ENCODE data around the gene ACTN3.

ACTN3 gene

GRCh38 chr11:66545701-66546367 is 869 bp upstream of the ACTN3 start, which contains the start of gene ZDHHC24:
TSS of gene ZDHHC24 (minus strand) at chr11:66546048. CDS start at chr11:66546003, 45 bp downstream.
- peak; percentile 94 for DNase-seq (ENCODE audit: low spot score)

- DNase-seq (ENCODE audit: low spot score), result no peak
Measured at GRCh38 chr11:66546966-66547661, 411 bp downstream of the ACTN3 start.

GRCh38 chr11:66547662-66548009 is 933 bp downstream of the ACTN3 start:
- DNase-seq (ENCODE audit: low spot score), result no peak

- no peak for DNase-seq (ENCODE audit: low spot score)
Measured at GRCh38 chr11:66548041-66548440, 1.3 kb downstream of the ACTN3 start.

- DNase-seq (ENCODE audit: low spot score), result no peak
Measured at GRCh38 chr11:66548774-66549630, 2.3 kb downstream of the ACTN3 start.

- no peak for DNase-seq (ENCODE audit: low spot score)
Measured at GRCh38 chr11:66549696-66550095, 3.0 kb downstream of the ACTN3 start.

GRCh38 chr11:66550887-66551286 is 4.2 kb downstream of the ACTN3 start:
- no peak for DNase-seq (ENCODE audit: low spot score)

GRCh38 chr11:66554602-66555001 is 7.9 kb downstream of the ACTN3 start:
- no peak for DNase-seq (ENCODE audit: low spot score)

GRCh38 chr11:66555416-66555815 is 8.7 kb downstream of the ACTN3 start:
- no peak for DNase-seq (ENCODE audit: low spot score)

GRCh38 chr11:66556086-66556485 is 9.4 kb downstream of the ACTN3 start:
- DNase-seq (ENCODE audit: low spot score), result no peak

GRCh38 chr11:66557733-66558326 is 11.1 kb downstream of the ACTN3 start:
- DNase-seq (ENCODE audit: low spot score), result no peak

- DNase-seq (ENCODE audit: low spot score), result no peak
Measured at GRCh38 chr11:66559142-66559865, 12.6 kb downstream of the ACTN3 start.

GRCh38 chr11:66559866-66560676 is 13.4 kb downstream of the ACTN3 start:
- DNase-seq (ENCODE audit: low spot score), result no peak

GRCh38 chr11:66561178-66561974 is 14.7 kb downstream of the ACTN3 start:
- DNase-seq (ENCODE audit: low spot score), result no peak

GRCh38 chr11:66561975-66562248 is 15.2 kb downstream of the ACTN3 start:
- no peak for DNase-seq (ENCODE audit: low spot score)

- DNase-seq (ENCODE audit: low spot score), result no peak
Measured at GRCh38 chr11:66562275-66562674, 15.6 kb downstream of the ACTN3 start.

- DNase-seq (ENCODE audit: low spot score), result no peak
Measured at GRCh38 chr11:66562907-66563583, 16.3 kb downstream of the ACTN3 start.

GRCh38 chr11:66563832-66564231 is 17.1 kb downstream of the ACTN3 start:
- no peak for DNase-seq (ENCODE audit: low spot score)

- DNase-seq (ENCODE audit: low spot score), result no peak
Measured at GRCh38 chr11:66564538-66564937, 17.8 kb downstream of the ACTN3 start.

GRCh38 chr11:66564984-66565383 is 18.3 kb downstream of the ACTN3 start:
- DNase-seq (ENCODE audit: low spot score), result no peak
